NCI-H146 (cell line): Measurements from ENCODE around the gene PTEN.
"Not testable (repeated sequence)": the region's sequence is repeated elsewhere in the genome, so short reads cannot be mapped to it uniquely, and the experiment has no call there.

Experiments
- DNase-seq: peaks from one replicate; lab custom pipeline; 2025; lab: John Stamatoyannopoulos, UW

Gene PTEN

DNA sequence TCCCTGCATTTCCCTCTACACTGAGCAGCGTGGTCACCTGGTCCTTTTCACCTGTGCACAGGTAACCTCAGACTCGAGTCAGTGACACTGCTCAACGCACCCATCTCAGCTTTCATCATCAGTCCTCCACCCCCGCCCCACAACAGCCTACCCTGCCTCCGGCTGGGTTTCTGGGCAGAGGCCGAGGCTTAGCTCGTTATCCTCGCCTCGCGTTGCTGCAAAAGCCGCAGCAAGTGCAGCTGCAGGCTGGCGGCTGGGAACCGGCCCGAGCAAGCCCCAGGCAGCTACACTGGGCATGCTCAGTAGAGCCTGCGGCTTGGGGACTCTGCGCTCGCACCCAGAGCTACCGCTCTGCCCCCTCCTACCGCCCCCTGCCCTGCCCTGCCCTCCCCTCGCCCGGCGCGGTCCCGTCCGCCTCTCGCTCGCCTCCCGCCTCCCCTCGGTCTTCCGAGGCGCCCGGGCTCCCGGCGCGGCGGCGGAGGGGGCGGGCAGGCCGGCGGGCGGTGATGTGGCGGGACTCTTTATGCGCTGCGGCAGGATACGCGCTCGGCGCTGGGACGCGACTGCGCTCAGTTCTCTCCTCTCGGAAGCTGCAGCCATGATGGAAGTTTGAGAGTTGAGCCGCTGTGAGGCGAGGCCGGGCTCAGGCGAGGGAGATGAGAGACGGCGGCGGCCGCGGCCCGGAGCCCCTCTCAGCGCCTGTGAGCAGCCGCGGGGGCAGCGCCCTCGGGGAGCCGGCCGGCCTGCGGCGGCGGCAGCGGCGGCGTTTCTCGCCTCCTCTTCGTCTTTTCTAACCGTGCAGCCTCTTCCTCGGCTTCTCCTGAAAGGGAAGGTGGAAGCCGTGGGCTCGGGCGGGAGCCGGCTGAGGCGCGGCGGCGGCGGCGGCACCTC lies at the start of gene PTEN, which contains the start of gene KLLN:
PTEN (plus strand) TSS at position 573 of the 891 bp plus-strand sequence. CDS start 845 bp downstream, outside the sequence.
KLLN (minus strand) TSS at position 481 of the 891 bp plus-strand sequence. CDS start 1,046 bp downstream, outside the sequence.
- DNase-seq = peak; percentile 90

GRCh38 chr10:87816163-87816897 lies 47.1 kb upstream of the PTEN start:
- no peak for DNase-seq

GRCh38 chr10:87816898-87817608 lies 46.4 kb upstream of the PTEN start:
- DNase-seq = no peak

DNA sequence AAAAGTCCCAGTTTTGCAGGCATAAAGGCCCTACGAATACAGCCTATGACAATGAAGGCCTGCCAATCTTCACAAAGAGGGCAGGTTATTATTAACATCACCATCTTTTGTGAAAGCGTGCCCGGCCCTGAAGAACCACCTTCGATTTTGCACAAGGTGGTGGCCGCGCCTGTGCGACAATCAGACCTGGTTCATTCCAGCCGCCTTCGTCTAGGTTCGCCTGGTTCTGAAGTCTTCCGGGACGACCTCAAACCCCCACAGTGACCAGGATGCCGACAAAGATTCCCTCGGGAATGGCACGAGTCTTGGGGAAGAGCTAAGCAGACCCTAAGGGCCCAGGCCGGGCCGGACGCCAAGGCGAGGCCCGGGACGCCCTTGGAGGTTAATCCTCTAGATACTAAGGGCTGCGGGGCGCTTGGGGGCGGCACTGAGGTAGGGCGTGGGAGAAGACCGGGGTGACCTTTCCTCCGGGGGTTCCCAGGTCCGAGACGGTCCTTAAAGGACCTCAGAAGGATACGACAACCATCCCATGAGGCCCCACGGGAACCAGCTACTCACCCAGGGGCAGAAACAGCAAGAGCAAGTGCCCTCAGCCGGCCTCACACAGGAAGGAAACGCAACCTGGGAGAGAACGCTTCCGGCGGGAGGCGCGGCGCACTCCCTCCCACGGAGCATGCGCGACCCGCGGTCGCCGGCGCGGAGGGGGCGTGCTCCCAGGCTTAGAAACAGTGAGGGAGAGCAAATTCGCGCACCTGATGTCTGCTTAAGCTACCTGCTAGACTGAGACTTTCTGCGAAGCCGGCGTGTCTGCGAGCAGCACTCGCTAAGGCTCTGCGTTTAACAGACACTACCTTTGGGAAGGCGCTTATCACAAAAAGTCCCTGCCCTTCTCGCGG lies 45.6 kb upstream of the PTEN start, which contains the start of gene ATAD1:
ATAD1 (minus strand) TSS at position 618 of the 896 bp plus-strand sequence. CDS start 3,627 bp downstream, outside the sequence.
- DNase-seq = peak; percentile 91

GRCh38 chr10:87818505-87819288 lies 44.7 kb upstream of the PTEN start:
- peak; percentile 50 for DNase-seq

GRCh38 chr10:87819289-87819585 lies 44.2 kb upstream of the PTEN start:
- no peak for DNase-seq

DNA sequence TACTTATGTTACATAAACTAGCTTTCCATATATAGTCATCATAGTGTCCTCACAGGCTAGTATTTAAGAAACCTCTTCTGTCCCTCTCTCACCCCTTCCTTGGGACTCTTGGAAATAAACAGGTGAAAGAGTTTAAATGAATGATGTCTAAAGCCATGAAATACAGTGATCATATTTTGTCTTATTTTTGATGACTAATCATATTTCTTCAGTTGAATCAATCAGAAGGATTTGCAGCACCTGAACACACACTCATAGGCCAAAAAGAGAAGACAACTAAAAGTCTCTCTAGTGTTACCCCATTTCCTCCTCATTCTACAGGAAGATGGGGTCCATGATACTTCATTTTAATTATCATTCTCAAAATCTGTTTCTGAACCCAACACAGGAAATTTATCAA lies 36.8 kb upstream of the PTEN start:
- DNase-seq = no peak

GRCh38 chr10:87827681-87828080 lies 35.7 kb upstream of the PTEN start:
- no peak for DNase-seq

GRCh38 chr10:87829051-87829450 lies 34.4 kb upstream of the PTEN start:
- not testable (repeated sequence) for DNase-seq

GRCh38 chr10:87829986-87830729 lies 33.3 kb upstream of the PTEN start:
- DNase-seq = no peak

DNA sequence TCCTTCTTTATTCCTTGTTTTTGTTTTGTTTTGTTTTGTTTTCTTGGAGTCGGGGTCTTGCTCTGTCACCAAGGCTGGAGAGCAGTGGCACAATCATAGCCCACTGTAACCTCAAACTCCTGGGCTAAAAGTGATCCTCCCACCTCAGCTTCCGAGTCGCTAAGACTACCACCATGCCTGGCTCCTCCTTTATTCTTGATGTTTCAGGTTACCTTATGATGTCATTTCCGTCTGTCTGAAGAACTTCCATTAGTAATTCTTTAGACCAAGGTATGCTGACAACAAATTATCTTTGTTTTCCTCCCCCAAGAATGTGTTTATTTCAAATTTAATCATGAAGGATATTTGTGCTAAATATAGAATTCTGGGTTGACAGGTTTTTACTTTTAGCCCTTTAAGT lies 27.3 kb upstream of the PTEN start:
- DNase-seq = no peak

DNA sequence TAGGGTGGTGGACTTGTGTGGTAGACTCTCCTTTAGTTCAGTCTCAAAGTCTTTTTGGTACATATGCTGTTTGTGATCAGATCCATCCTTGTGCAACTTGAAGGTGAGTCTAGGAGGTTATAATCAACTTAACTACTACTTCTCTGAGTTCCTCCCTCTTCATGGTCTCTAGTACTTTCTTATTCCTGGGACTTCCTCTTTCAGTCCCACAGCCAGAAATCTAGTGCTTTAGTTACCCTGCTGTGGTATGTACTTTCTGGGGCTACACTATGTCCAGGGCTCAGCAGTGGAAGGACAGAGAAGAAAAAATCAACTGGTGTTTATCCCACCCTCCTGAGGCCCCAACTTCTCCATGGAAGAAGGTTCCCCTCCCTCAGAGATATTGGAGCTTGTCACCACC lies 26.0 kb upstream of the PTEN start:
- DNase-seq = no peak

GRCh38 chr10:87838650-87839049 lies 24.8 kb upstream of the PTEN start:
- DNase-seq = no peak

DNA sequence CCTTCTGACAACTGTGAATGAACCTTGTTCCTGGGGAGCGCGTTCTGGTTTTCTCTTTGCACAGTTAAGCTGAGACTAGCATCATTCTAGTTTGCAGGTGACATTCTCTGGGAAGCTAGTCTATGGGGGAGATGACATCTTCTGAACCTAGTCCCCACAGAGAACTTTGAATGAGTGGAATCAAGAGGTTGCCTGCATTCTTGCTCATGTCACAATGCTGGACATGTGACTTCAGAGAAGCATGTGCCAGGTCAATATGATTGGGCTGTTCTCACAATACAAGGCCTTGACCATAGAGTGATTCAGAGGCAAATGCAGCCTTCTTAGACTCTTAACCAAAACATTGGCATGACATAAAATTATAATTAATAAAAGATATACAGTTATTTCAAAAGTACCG lies 22.2 kb upstream of the PTEN start:
- no peak for DNase-seq

DNA sequence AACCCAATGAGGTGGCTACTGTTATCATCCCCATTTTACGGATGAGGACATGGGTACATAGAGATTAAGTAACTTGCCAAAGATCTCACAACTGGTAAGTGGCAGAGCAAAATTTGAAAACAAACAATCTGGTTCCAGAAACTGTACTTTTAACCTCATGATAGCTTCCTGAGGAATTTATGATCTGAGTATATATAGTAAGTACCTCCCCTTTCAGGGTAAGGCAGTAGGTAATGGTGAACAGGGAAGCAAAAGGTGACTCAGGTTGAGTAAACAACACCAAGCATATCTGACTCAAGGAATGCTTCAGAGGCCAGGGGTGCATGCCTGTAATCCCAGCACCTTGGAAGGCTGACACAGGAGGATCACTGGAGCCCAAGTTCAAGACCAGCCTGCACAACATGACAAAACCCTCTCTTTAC lies 21.2 kb upstream of the PTEN start:
- no peak for DNase-seq

DNA sequence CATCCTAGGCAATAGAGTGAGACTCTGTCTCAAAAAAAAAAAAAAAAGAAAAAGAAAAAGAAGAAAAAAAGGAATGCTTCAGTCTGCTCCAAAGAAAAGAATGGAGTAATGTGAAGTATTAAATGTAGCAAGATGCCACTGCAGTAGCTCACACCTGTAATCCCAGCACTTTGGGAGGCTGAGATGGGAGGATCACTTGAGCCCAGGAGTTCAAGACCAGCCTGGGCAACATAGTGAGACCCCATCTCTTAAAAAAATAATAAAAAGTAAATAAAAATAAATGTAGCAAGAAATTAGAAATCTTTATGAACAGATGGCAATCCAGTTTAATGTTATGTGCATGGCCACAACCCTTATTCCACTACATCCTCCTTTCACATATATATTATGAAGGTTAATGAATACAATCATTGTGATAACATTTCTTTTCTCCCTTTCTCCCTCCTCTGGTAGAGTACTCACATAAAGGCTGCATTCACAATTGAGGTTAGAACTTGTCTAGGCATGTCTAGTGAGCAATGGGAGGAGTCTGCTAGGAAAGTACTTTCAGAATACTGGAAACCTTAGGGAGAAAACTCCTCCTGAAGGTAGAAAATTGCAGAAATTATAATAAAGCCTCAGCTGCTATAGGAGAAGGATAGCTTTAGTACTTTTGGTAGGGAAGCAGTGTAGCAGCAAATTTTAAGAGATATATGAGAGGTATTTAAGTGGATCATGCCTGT lies 20.5 kb upstream of the PTEN start:
- peak; percentile 62 for DNase-seq

DNA sequence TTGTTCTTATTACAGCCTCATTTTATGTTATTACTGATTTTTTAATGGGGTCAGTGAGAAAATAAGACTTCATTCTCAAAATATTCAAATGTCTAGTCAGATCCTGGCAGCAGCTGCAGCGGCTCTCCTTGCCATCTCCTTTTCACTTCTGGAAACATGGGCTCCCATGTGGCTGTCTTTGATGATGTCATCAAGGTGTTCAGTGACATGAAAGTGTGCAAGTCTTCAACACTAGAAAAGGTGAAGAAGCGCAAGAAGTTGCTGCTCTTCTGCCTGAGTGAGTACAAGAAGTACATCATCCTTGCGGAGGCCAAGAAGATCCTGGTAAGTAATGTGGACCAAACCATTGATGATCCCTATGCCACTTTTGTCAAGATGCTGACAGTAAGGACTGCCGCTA lies 19.7 kb upstream of the PTEN start:
- peak; percentile 8 for DNase-seq

DNA sequence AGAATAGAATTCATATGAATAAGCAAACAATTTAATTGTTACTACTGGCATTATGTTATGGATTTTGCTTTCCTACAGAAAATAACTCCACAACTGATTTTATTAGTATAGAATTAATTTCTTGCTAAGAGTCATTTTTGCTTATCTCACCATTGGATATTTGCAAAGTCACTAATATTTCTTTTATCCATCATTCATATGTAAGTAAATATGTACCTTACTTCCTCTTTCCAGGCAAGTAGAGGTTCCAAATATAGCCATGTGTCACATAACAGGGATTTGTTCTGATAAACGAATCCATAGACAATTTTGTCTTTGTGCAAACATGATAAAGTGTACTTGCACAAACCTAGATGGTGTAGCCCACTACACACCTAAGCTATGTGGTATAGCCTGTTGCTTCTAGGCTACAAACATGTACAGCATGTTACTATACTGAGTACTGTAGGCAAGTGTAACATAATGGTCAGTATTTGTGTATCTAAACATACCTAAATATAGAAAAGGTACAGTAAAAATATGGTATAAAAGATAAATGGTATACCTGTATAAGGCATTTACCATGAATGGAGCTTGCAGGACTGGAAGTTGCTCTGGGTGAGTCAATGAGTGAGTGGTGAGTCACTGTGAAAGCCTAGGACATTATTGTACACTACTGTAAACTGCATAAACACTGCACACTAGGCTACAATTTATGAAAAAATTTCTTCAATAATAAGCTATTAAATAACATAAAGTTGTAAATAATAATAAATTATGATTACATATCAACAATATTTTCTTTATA lies 18.4 kb upstream of the PTEN start:
- no peak for DNase-seq
